Left lung (tissue), 10 donors: ENCODE data around the gene TOMM40. TPM values are rescaled to one million over a fixed set of nuclear protein-coding genes. Genes with fewer than 3 reads are reported as not detected.

Source experiments
- ATAC-seq: fragments of 200-7000 bp; cut with Tn5 transposase; one replicate; pipeline ENCODE4 v1.9.1; 2020; ENCODE audit warnings: moderate library complexity
- DNase-seq, 4 donors: peaks; one replicate each; pipeline ENCODE4 v3.0.0-alpha.2; 2013 to 2020
- H3K27ac ChIP-seq, 2 donors: fragments of 200-600 bp; sonication (generic) in 1 of 2; one replicate each; pipeline versions ENCODE4 v1.5.0 to v1.8.0; 2020 to 2021
- H3K27me3 ChIP-seq, 2 donors: fragments of 200-600 bp; sonication (generic) in 1 of 2; one replicate each; pipeline versions ENCODE4 v1.5.0 to v1.8.0; 2020 to 2021
- H3K36me3 ChIP-seq, 2 donors: fragments of 200-600 bp; sonication (generic) in 1 of 2; one replicate each; pipeline versions ENCODE4 v1.5.0 to v1.8.0; 2020 to 2021
- H3K4me1 ChIP-seq, 2 donors: fragments of 200-600 bp; one replicate each; pipeline ENCODE4 v1.8.0; 2021
- H3K4me3 ChIP-seq, 2 donors: fragments of 200-600 bp; sonication (generic) in 1 of 2; one replicate each; pipeline versions ENCODE4 v1.5.0 to v1.8.0; 2020 to 2021; ENCODE audit warnings: mild to moderate bottlenecking in 1 of 2
- H3K9me3 ChIP-seq, 2 donors: fragments of 200-600 bp; sonication (generic) in 1 of 2; one replicate each; pipeline versions ENCODE4 v1.5.0 to v1.8.0; 2020 to 2021
- intact Hi-C, 2 donors: fragments of 100-400 bp; cut with DNase I; formaldehyde crosslinking; loops; one replicate each; pipeline versions ENCODE4 v1.11.2 to v1.14.2; 2022
- polyA plus RNA-seq, 6 donors: library from polyadenylated mRNA; unstranded; fragments of 120-200 nt; gene quantifications; one replicate each; pipeline ENCODE4 v1.2.1, GENCODE V29; 2013; ENCODE audit not compliant: insufficient read length in 6 of 6
- total RNA-seq, 2 donors: library from RNA; stranded (reverse); fragmentation: NEBNext Ultra II Directional; extraction: Animal tissue kit (Norgen Biotek cat#: 25700); gene quantifications; one replicate each; pipeline ENCODE4 v1.2.1, GENCODE V29; 2021
- TF ChIP-seq, protein P1 (sequence below), 2 donors: fragments of 200-600 bp; sonication (generic) in 1 of 2; IDR thresholded peaks; one replicate each; pipeline versions ENCODE4 v1.5.0 to v1.8.0; 2021; ENCODE audit warnings: antibody characterized with exemption in 2 of 2
- donor health status: DM: no; HTN: yes; CAD: no.
- donor health status: DM: no; HTN: no; CAD: no.

The TOMM40 gene
- total and polyA plus RNA-seq, 8 donors, result 28.8 to 79.9 (median 40.9) TPM

GRCh38 chr19:44871809-44872208 is 19.2 kb upstream of the TOMM40 start:
- Histone ChIP-seq H3K36me3 (peaks cover 0 to 77% of the 10 kb centered on the region in 2 donors), H3K4me3 (no peak overlapping the region), H3K27me3 (no peaks in the 10 kb centered on the region), H3K9me3 (no peaks in the 10 kb centered on the region), H3K27ac (no peak overlapping the region), H3K4me1 (peaks cover 3 to 26% of the 10 kb centered on the region in 2 donors)
- ATAC-seq (no peak), DNase-seq (no peak)
- TF ChIP-seq, protein P1, sequence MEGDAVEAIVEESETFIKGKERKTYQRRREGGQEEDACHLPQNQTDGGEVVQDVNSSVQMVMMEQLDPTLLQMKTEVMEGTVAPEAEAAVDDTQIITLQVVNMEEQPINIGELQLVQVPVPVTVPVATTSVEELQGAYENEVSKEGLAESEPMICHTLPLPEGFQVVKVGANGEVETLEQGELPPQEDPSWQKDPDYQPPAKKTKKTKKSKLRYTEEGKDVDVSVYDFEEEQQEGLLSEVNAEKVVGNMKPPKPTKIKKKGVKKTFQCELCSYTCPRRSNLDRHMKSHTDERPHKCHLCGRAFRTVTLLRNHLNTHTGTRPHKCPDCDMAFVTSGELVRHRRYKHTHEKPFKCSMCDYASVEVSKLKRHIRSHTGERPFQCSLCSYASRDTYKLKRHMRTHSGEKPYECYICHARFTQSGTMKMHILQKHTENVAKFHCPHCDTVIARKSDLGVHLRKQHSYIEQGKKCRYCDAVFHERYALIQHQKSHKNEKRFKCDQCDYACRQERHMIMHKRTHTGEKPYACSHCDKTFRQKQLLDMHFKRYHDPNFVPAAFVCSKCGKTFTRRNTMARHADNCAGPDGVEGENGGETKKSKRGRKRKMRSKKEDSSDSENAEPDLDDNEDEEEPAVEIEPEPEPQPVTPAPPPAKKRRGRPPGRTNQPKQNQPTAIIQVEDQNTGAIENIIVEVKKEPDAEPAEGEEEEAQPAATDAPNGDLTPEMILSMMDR (IDR thresholded peaks at IDR 0.05), result no peak
- intact Hi-C loops, result no loop called here

- peaks cover 3 to 26% of the 10 kb centered on the region in 2 donors for H3K4me1 ChIP-seq
- H3K4me3 ChIP-seq, result no peak overlapping the region
- no peaks in the 10 kb centered on the region for H3K27me3 ChIP-seq
- DNase-seq (no peak), ATAC-seq (no peak)
- TF ChIP-seq, protein P1 (IDR thresholded peaks at IDR 0.05), result no peak
- no peaks in the 10 kb centered on the region for H3K9me3 ChIP-seq
- H3K27ac ChIP-seq, result no peak overlapping the region
- peaks cover 0 to 77% of the 10 kb centered on the region in 2 donors for H3K36me3 ChIP-seq
- intact Hi-C loops, result no loop called here
Measured at GRCh38 chr19:44872661-44873060, 18.4 kb upstream of the TOMM40 start.

GRCh38 chr19:44874317-44874716 is 16.7 kb upstream of the TOMM40 start:
- Histone ChIP-seq H3K27me3 (no peaks in the 10 kb centered on the region), H3K4me3 (no peak overlapping the region), H3K4me1 (peaks cover 3 to 17% of the 10 kb centered on the region in 2 donors), H3K27ac (no peak overlapping the region), H3K9me3 (no peaks in the 10 kb centered on the region), H3K36me3 (peaks cover 0 to 88% of the 10 kb centered on the region in 2 donors)
- ATAC-seq (no peak), DNase-seq (no peak)
- intact Hi-C loops, result no loop called here
- TF ChIP-seq, protein P1 (IDR thresholded peaks at IDR 0.05), result no peak

- Histone ChIP-seq H3K4me3 (no peak overlapping the region), H3K27me3 (no peaks in the 10 kb centered on the region), H3K27ac (no peak overlapping the region), H3K9me3 (no peaks in the 10 kb centered on the region), H3K36me3 (peaks cover 0 to 91% of the 10 kb centered on the region in 2 donors), H3K4me1 (peaks cover 0 to 7% of the 10 kb centered on the region in 2 donors)
- DNase-seq (no peak), ATAC-seq (no peak)
- intact Hi-C loops, result no loop called here
- TF ChIP-seq, protein P1 (IDR thresholded peaks at IDR 0.05), result no peak
Measured at GRCh38 chr19:44875666-44876451, 15.2 kb upstream of the TOMM40 start.

DNA sequence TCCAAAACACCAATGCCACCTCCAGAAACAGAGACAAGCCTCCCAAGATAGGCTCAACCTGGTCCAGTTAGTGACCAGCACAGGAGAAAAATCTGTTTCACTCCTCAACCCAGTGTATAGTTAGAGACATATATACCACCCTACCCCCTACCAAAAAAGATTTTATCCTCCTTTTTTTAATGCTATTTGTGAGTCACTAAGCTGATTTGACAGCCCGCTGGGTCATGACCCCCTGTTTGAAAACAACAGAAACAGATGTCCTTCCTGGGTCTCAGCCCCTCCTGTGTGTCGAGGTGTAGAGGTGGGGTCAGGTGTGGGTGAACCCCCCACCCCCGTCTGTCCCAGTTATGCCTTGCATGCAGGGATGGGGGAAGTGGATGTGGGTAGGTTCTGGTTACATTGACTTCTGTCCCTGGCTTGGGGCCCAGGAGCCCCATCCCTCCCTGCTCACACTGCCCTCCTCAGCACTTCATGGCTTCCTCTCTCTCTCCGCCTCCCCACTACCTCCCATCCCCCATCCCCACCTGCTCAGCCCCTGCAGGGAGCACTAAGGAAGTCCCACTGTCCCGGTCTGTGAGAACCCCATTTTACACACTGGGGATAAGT is 14.0 kb upstream of the TOMM40 start:
- TF ChIP-seq, protein P1 (IDR thresholded peaks at IDR 0.05), result no peak
- DNase-seq (no peak), ATAC-seq (no peak)
- intact Hi-C loops, result no loop called here
- H3K4me1 ChIP-seq, result peaks cover 0 to 5% of the 10 kb centered on the region in 2 donors
- no peak overlapping the region for H3K4me3 ChIP-seq
- peaks cover 0 to 81% of the 10 kb centered on the region in 2 donors for H3K36me3 ChIP-seq
- no peak overlapping the region for H3K27ac ChIP-seq
- no peaks in the 10 kb centered on the region for H3K27me3 ChIP-seq
- H3K9me3 ChIP-seq, result no peaks in the 10 kb centered on the region
